GM18909 (cell line): ENCODE measurements around the gene C16orf74.

Source experiments
- ATAC-seq: cut with Tn5 transposase; IDR thresholded peaks from one replicate; pipeline ENCODE4 v1.9.1; 2021; ENCODE audit warnings: mild to moderate bottlenecking; ENCODE audit not compliant: unreplicated experiment, poor library complexity

The C16orf74 gene

GRCh38 chr16:85678016-85678415 is 72.9 kb downstream of the C16orf74 start:
- ATAC-seq, result no peak

GRCh38 chr16:85677383-85677967 is 73.4 kb downstream of the C16orf74 start:
- no peak for ATAC-seq

GRCh38 chr16:85676466-85676865 is 74.4 kb downstream of the C16orf74 start:
- no peak for ATAC-seq

GRCh38 chr16:85675251-85675874 is 75.5 kb downstream of the C16orf74 start:
- no peak for ATAC-seq

GRCh38 chr16:85674828-85675227 is 76.1 kb downstream of the C16orf74 start:
- ATAC-seq, result no peak

GRCh38 chr16:85674418-85674755 is 76.5 kb downstream of the C16orf74 start:
- no peak for ATAC-seq

- ATAC-seq, result no peak
Measured at GRCh38 chr16:85673529-85674417, 77.1 kb downstream of the C16orf74 start.

- ATAC-seq, result no peak
Measured at GRCh38 chr16:85670840-85671239, 80.1 kb downstream of the C16orf74 start.

GRCh38 chr16:85668676-85669424 is 82.0 kb downstream of the C16orf74 start:
- ATAC-seq, result no peak

- no peak for ATAC-seq
Measured at GRCh38 chr16:85667841-85668413, 83.0 kb downstream of the C16orf74 start.

GRCh38 chr16:85667261-85667660 is 83.6 kb downstream of the C16orf74 start:
- no peak for ATAC-seq

- no peak for ATAC-seq
Measured at GRCh38 chr16:85665929-85666328, 85.0 kb downstream of the C16orf74 start.

GRCh38 chr16:85665373-85665740 is 85.5 kb downstream of the C16orf74 start:
- ATAC-seq, result no peak

- ATAC-seq, result no peak
Measured at GRCh38 chr16:85664580-85665372, 86.1 kb downstream of the C16orf74 start.

GRCh38 chr16:85663891-85664321 is 87.0 kb downstream of the C16orf74 start:
- no peak for ATAC-seq

GRCh38 chr16:85662976-85663830 is 87.7 kb downstream of the C16orf74 start:
- no peak for ATAC-seq

- ATAC-seq, result no peak
Measured at GRCh38 chr16:85662482-85662812, 88.4 kb downstream of the C16orf74 start.

GRCh38 chr16:85661740-85662481 is 89.0 kb downstream of the C16orf74 start:
- ATAC-seq, result no peak
